Activated naive CD8-positive, alpha-beta T cell treated with anti-CD3 and anti-CD28 coated beads, Interleukin-2, amount 50 U/mL, for 24 hours (primary cell): Measurements from ENCODE around the gene SUPT6H.

ENCODE experiments used
- ATAC-seq: fragments of 150-1000 bp; cut with Tn5 transposase; one replicate; pipeline ENCODE4 v1.10.0; 2021
- DNase-seq: peaks from one replicate; pipeline ENCODE4 v3.0.0; 2021
- H3K27ac Mint-ChIP-seq: one replicate; pipeline ENCODE4 v1.8.0; 2021; ENCODE audit warnings: mild to moderate bottlenecking, mixed read lengths
- H3K27me3 Mint-ChIP-seq: one replicate; pipeline ENCODE4 v1.8.0; 2021; ENCODE audit warnings: mixed read lengths
- H3K36me3 Mint-ChIP-seq: one replicate; pipeline ENCODE4 v1.8.0; 2021; ENCODE audit warnings: low read depth, mixed read lengths
- H3K4me1 Mint-ChIP-seq: one replicate; pipeline ENCODE4 v1.8.0; 2021; ENCODE audit warnings: mixed read lengths
- H3K4me3 Mint-ChIP-seq: one replicate; pipeline ENCODE4 v1.8.0; 2021; ENCODE audit warnings: mild to moderate bottlenecking, moderate library complexity, mixed read lengths
- H3K9me3 Mint-ChIP-seq: one replicate; pipeline ENCODE4 v1.8.0; 2021; ENCODE audit warnings: mixed read lengths

SUPT6H gene

GRCh38 chr17:28740406-28741357, 78.7 kb downstream of the SUPT6H start:
- Mint-ChIP-seq H3K36me3 (peaks cover 24% of the 10 kb centered on the region), H3K4me1 (peaks cover 56% of the 10 kb centered on the region), H3K4me3 (no peak overlapping the region), H3K27ac (no peak overlapping the region), H3K27me3 (no peaks in the 10 kb centered on the region), H3K9me3 (peaks cover 3% of the 10 kb centered on the region)
- ATAC-seq: no peak
- no peak for DNase-seq

GRCh38 chr17:28741358-28742349, 79.6 kb downstream of the SUPT6H start:
- ATAC-seq: no peak
- Mint-ChIP-seq H3K9me3 (peaks cover 3% of the 10 kb centered on the region), H3K27me3 (no peaks in the 10 kb centered on the region), H3K4me3 (no peak overlapping the region), H3K36me3 (peaks cover 22% of the 10 kb centered on the region), H3K4me1 (peaks cover 59% of the 10 kb centered on the region), H3K27ac (no peak overlapping the region)
- no peak for DNase-seq

- Mint-ChIP-seq H3K27ac (peak within 1 kb of the TSS; percentile 90), H3K27me3 (no peaks in the 10 kb centered on the region), H3K4me1 (peaks cover 60% of the 10 kb centered on the region), H3K36me3 (peaks cover 32% of the 10 kb centered on the region), H3K4me3 (peak within 1 kb of the TSS; percentile 92), H3K9me3 (peaks cover 3% of the 10 kb centered on the region)
- ATAC-seq (peak; percentile 84), DNase-seq (peak; percentile 88)
Observed at GRCh38 chr17:28743243-28744103, 81.5 kb downstream of the SUPT6H start, which contains the start of gene TRAF4. Gene TRAF4, plus strand, starts transcription at chr17:28744011. Its CDS starts 102 bp downstream, at chr17:28744113.

- H3K4me3 Mint-ChIP-seq: peak overlapping the region; percentile 92
- no peaks in the 10 kb centered on the region for H3K27me3 Mint-ChIP-seq
- peaks cover 36% of the 10 kb centered on the region for H3K36me3 Mint-ChIP-seq
- peaks cover 58% of the 10 kb centered on the region for H3K4me1 Mint-ChIP-seq
- peaks cover 3% of the 10 kb centered on the region for H3K9me3 Mint-ChIP-seq
- peak; percentile 27 for ATAC-seq
- DNase-seq: peak; percentile 83
- H3K27ac Mint-ChIP-seq: peak overlapping the region; percentile 90
Observed at GRCh38 chr17:28744104-28744971, 82.3 kb downstream of the SUPT6H start.

GRCh38 chr17:28744972-28745785, 83.2 kb downstream of the SUPT6H start:
- Mint-ChIP-seq H3K36me3 (peaks cover 33% of the 10 kb centered on the region), H3K27ac (peak overlapping the region; percentile 90), H3K4me1 (peaks cover 58% of the 10 kb centered on the region), H3K27me3 (no peaks in the 10 kb centered on the region), H3K9me3 (no peaks in the 10 kb centered on the region), H3K4me3 (peak overlapping the region; percentile 92)
- ATAC-seq: peak; percentile 7
- DNase-seq: peak; percentile 41

GRCh38 chr17:28745786-28746411, 83.9 kb downstream of the SUPT6H start:
- H3K36me3 Mint-ChIP-seq: peaks cover 40% of the 10 kb centered on the region
- no peaks in the 10 kb centered on the region for H3K27me3 Mint-ChIP-seq
- peak overlapping the region; percentile 56 for H3K27ac Mint-ChIP-seq
- H3K4me3 Mint-ChIP-seq: peak overlapping the region; percentile 92
- DNase-seq (no peak), ATAC-seq (no peak)
- peaks cover 57% of the 10 kb centered on the region for H3K4me1 Mint-ChIP-seq
- no peaks in the 10 kb centered on the region for H3K9me3 Mint-ChIP-seq

- Mint-ChIP-seq H3K4me3 (peak overlapping the region; percentile 92), H3K36me3 (peaks cover 41% of the 10 kb centered on the region), H3K9me3 (no peaks in the 10 kb centered on the region), H3K27ac (peak overlapping the region; percentile 56), H3K27me3 (no peaks in the 10 kb centered on the region), H3K4me1 (peaks cover 51% of the 10 kb centered on the region)
- DNase-seq (no peak), ATAC-seq (no peak)
Observed at GRCh38 chr17:28746611-28747050, 84.6 kb downstream of the SUPT6H start.

- DNase-seq (no peak), ATAC-seq (no peak)
- Mint-ChIP-seq H3K36me3 (peaks cover 41% of the 10 kb centered on the region), H3K27me3 (no peaks in the 10 kb centered on the region), H3K9me3 (no peaks in the 10 kb centered on the region), H3K4me1 (peaks cover 48% of the 10 kb centered on the region), H3K4me3 (no peak overlapping the region), H3K27ac (no peak overlapping the region)
Observed at GRCh38 chr17:28747051-28747691, 85.2 kb downstream of the SUPT6H start.

GRCh38 chr17:28747801-28748750, 86.1 kb downstream of the SUPT6H start:
- Mint-ChIP-seq H3K9me3 (no peaks in the 10 kb centered on the region), H3K36me3 (peaks cover 45% of the 10 kb centered on the region), H3K27me3 (no peaks in the 10 kb centered on the region), H3K27ac (no peak overlapping the region), H3K4me3 (no peak overlapping the region), H3K4me1 (peaks cover 44% of the 10 kb centered on the region)
- no peak for ATAC-seq
- no peak for DNase-seq

- Mint-ChIP-seq H3K36me3 (peaks cover 45% of the 10 kb centered on the region), H3K4me1 (peaks cover 42% of the 10 kb centered on the region), H3K4me3 (no peak overlapping the region), H3K9me3 (no peaks in the 10 kb centered on the region), H3K27ac (peak overlapping the region; percentile 65), H3K27me3 (no peaks in the 10 kb centered on the region)
- ATAC-seq: no peak
- no peak for DNase-seq
Observed at GRCh38 chr17:28748852-28749515, 87.0 kb downstream of the SUPT6H start.
